Left renal pelvis (tissue), 4 donors: ENCODE results near the gene ITGB7. TPM values are rescaled to one million over a fixed set of nuclear protein-coding genes. Genes with fewer than 3 reads are reported as not detected.
"Not testable (repeated sequence)": the region's sequence is repeated elsewhere in the genome, so short reads cannot be mapped to it uniquely, and the experiment has no call there.

Experiments
- DNase-seq, 4 donors: peaks; one replicate each; pipeline ENCODE4 v3.0.0-alpha.2; 2013; ENCODE audit warnings: low read depth in 4 of 4, low spot score in 3 of 4
- polyA plus RNA-seq, 4 donors: library from polyadenylated mRNA; unstranded; fragments of 120-200 nt; gene quantifications; one replicate each; pipeline ENCODE4 v1.2.1, GENCODE V29; 2013; ENCODE audit not compliant: insufficient read length in 4 of 4

The ITGB7 gene
- polyA plus RNA-seq, 4 donors = 0.86 to 2.4 (median 1.1) TPM

DNA sequence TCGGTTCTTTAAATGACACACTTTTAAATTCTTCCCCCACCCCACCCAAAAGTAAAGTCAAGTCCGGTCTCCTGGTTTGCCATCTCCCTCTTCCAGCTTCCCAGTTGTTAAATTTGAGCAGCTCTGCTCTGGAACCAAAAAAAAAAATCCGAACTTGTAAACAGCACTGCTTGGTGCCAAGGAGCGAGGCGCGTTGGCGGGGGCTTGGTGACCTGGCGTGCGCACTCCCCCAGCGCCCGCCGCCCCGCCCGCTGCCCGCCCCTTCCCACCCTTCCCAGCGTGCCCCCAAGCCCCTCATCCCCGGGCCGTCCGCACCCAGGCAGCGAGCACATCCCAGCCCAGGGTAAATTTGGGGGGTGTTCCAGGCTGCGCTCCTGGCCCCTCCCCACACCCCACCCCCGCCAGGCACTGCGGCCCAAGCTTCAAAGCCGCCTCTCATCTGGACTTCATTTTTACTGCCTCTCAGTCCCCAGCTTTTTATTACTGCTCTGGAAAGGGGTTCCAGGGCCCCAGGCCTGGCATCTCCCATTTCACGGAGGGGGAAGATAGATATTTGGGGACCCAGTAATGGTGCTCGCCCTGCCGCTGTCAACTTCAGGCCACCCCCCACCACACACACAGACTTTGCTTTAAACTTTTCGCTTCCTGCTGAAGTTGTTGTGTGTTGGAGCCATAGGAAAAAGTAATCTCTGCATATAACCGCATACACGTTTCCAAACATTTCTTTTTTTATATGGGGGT is 11.7 kb upstream of the ITGB7 start:
- no peak for DNase-seq

DNA sequence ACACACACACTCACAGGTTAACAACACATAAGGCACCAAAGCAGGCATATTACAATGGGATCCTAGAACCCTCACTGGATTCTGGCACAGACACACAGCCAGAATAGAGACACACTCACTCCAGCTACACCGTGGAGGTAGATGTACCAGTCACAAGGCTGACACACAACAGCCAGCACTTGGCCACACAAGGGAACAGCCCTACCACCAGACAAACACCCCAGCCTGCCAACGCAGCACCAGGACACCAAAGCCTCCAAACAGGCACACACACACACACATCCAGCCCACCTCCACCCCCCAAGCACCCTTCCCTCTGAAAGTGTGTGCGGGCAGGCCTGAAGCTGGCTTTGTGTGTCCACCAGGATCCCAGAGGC is 10.9 kb upstream of the ITGB7 start:
- DNase-seq = no peak

DNA sequence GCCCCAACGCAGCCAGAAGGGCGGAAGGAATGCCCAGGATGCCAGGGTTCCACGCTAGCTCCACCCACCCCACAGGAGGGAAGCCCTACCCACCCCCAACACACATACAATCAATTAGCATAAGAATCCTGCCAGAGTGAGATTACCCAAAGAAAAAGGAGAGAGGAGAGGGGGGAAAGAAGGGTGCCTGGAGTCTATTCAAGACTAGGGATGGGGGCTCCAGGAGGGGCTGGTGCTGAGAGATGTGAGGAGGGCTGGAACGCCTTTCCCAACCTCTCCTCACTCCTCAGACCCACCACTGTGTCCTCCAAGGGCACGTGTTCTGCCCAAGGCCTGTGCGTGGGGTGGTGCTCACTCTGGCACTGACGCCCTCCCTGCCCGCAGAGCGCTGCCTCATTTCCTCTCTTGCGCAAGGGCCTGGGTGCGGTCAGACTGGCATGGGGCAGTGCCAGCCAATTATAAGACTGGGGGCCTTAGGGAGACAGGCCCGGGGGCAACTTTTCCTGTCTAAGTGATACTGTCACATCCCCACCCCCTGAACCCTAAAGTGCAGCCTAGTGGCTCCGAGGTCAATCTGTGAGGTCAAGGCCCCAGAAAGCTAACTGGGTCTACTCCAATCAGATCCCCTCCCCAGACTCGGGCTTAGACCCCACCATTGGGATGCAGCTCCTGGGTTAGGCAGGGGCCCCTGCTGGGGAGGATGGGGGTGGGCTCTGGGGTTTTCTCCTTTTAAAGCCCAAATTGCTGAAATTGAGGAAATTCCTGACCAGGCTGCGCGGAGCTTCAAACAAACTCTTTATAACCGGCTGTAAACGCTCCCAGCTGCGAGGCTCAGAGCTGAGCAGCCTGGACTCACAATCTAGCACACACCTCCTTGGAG is 10.2 kb upstream of the ITGB7 start:
- DNase-seq = no peak

DNA sequence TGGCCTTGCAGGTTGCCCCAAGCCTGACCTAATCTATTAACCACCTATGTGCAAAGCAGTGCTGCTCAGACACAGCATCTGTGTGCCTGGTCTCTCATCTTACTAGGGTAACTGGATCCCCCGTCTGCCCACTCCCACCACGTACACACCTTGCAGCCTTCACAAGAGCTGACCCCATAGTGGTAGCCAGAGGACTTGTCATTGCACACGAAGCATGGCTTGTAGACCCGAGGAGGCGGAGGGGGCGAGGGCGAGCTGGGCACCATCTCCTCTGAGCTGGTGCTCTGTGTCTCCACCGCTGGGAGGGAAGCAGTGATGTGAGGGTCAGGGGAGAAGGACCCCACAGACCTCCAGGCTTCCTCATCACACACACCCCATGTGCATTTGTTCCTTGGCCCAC is 8.4 kb upstream of the ITGB7 start:
- DNase-seq = no peak

DNA sequence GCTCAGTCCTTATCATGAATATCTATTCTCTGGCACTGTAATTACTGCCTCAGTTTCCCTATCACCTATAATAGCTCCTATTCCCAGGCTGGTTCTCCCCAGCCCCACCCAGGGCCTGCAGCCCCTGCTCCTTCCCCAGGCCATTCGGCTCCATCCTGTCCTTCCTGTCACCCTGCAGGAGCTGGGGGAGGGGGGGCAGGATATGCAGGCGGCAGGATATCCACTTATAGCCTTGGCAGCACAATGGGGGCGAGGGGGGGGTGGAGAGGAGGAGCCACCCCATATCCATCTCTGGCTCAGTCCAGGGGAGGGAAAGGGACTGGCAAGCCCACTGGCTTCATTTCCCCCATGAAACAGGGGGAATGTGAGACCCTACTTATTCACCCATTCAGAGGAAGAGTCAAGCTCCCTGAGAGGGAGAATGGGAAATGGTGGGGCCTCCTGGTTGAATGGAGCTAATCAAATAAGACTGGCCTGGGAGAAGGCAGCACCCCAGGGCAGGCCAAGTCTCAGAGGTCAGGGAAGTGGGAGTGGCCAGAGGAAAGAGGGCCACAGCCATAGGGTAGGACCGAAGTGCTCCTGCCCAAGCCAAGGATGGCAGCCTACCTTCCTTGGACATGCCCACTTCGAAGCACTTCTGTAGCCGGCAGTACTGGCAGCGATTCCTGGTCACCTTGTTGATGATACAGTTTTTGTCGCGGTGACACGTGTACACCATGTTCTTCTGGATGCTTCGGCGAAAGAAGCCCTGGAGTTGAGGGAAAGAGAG is 7.8 kb upstream of the ITGB7 start:
- DNase-seq = no peak

DNA sequence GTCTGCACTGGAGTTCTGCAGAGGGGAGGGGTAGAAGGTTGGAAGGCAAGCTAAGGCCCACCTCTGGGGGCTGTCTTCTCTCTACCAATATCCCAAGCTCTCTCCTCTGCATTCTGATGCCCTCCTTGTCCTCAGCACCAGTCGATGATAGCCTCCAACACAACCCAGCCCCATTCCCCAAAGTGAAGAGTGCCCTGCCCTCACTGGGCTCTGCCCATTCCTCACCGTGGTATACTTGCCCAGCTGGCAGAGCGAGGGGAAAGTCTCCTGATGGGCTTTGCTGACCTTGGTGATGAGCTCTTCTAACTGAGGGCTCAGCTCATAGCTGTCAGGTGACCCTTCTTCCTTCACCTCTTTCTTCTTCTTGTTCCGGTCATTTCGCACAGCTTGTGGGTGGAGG is 7.2 kb upstream of the ITGB7 start:
- DNase-seq = no peak

DNA sequence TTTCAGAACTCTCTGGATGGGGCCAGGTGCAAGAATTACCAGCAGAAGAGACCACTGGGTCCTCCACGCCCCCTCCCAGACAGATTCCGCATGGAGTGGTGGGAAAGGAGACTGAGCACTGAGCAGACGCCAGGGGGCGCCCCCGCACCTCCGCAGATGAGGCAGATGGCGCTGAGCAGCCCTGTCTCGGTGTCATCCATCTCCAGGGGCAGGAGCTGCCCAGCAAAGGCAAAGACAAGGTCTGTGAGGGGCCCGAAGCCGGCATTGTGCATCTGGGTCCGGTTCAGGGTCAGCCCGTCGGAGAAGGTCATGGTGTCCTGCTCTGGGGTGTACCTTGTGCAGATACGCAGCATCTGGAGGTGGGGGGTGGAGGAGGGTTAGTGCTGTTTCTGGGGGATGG is 6.3 kb upstream of the ITGB7 start:
- no peak for DNase-seq

DNA sequence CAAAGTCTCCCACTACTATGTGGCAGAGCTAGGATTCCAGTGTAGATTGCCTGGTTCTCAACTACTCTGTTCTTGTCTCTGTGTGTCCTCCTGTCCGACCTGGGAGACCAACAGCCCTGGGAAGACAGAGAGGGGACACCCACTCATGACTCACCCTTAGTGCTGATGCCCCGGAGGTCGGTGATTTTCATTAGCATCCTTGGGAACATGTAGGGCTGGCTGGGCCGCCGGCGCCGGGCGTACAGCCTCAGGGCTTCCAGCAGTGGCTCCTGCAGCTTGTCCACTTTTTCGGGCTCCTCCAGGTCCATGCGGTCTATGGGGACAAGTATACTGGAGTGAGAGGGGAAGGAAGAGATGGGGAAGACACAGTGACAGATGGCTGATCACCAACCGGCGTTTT is 5.9 kb upstream of the ITGB7 start:
- DNase-seq = no peak

DNA sequence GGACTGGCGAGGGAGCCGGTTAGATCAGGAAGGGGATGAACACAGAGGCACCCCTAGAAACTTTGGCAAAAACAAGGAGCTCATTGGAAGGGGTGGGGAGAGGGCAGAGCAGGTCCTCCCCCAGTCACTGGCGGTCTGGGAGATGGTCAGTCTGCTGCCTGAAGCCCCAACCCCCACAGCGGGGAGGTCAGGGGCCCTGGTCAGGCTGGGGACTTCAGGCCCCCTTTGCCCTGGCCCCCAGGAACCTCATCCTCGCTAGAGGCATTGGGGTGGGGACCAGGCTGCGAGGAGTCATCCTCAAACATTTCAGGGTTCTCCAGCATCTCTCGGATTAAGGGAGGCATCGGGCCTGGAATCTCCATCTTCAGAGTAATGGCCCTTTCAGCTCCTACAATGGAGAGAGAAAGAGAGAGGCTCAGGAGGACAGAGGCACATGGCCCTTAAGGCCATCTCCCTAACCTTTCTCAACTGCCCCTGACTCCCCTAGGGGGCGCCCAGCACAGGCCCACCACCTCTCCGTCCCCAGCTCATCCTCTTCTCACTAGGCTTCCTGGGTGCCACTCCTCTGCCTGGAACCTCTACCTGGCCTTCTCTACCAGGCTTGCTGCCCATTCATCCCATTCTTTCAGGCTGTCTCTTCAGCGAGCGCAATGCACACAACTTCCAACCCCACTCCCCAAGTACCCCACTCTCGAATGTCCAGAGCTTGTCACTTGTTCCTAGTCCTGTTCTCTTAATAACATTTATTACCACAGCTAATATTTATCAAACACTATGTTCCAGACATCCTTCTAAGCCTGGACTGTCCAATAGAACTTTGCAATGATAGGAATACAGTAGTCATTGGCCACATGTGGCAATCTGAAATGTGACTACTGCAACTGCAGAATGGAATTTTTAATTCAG is 4.7 kb upstream of the ITGB7 start:
- no peak for DNase-seq

DNA sequence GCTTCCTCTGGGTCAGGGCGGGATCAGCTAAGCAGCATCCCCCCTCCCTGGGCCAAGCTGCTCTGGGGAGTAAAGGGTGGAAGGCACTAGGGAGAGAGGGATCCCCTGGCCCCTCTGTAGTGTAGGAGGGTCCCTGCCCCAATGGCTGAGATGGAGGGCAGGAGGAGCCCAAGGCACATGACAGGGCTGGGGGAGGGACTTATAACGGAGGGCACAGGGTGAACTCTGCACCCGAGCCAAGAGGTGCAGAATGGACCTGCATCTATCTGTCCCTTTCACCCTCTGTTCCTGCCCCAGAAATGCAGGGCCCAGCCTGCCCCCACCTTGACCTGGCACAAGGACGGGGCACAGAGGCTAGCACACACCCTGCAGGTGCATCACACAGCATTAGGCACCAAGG is 3.8 kb upstream of the ITGB7 start:
- DNase-seq = no peak

DNA sequence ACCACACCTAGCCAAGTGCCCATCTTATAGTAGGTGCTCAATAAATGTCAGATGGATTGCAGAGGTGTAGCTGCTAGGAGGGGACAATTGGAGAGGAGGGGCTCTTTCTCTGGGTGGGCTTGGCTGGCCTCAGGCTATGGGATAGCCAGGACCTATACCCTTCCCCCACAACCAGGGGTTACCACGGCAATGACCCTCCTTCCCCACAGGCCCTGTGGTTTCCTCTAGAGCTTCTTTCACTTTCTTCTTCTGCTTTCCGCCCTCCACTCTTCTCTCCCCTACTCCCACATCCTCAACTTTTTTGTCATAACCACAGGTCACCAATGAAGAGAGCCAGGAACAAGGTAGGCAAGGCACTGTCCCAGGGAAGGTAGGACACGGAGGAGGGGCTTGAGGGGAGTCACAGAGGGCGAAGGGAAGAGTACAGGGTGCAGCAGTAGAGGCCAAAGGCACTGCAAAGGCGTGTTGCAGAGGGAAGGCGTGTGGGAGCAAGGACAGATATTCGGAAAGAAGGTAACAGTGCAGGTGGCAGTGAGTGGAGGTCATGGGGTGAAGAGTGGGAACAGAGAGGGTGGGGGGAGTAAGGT is 1.9 kb upstream of the ITGB7 start:
- DNase-seq = no peak

DNA sequence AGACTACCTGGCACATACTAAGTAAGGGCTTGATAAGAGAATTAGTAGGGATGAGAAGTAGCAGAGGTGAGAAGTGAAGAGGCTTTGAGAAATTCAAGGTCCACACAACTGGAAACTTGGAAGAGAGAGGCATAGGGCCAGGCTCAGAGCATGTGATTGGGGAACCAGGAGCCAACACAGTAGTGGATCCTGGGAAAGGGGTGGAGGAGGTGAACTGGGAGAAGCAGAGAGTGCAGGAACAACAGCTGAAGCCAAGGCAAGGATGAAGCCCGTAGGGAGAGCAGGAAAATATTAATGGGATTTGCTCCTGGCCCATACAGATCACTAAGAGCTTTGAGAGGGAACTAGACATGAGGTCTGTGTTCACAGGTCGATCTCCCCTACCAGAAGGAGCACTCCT is 1.4 kb upstream of the ITGB7 start:
- no peak for DNase-seq

DNA sequence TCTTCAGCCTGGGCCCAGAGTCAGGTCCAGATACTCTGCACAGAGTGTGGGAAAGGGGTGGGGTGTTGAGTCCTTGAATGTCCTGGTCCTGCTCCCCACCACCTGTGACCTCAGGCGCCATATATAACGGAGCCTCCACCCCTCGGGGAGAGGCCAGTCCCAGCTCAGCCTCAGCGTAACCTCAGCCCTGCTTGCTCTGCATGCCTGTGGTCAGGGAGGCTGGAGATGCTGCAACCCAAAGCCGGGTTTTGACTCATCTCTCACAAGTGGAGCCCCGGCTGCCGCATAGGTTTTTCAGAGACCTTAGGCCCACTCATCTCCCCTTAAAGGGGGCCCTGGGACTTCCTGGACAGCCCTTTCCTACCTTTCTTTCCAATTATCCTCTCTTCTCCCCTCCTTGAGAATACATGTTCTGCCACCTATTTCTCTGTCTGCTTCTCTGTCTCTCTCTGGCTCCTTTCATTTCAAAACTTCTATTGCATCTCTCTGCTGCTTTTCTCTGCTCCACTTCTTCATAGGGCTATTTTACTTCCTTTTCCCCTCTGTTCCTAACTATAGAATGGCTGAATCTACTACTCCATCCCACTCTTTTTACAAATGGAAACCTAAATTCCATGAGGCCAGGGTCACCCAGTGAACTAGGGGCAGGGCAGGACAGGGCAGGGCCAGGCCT is 1.2 kb downstream of the ITGB7 start:
- DNase-seq = no peak

DNA sequence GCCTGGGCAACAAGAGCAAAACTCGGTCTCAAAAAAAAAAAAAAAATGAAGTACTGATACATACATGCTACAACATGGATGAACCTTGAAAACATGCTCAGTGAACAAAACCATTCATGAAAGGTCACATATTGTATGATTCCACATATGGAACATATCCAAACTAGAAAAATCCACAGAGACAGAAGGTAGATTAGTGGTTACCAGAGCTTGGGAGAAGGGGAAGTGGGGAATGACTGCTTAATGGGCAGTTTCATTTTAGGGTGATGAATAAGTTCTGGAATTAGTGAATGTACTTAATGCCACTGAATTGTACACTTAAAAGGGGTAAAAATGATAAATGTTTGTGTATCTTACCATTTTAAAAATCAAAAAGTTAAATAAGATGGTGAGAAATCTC is 2.7 kb downstream of the ITGB7 start:
- no peak for DNase-seq

DNA sequence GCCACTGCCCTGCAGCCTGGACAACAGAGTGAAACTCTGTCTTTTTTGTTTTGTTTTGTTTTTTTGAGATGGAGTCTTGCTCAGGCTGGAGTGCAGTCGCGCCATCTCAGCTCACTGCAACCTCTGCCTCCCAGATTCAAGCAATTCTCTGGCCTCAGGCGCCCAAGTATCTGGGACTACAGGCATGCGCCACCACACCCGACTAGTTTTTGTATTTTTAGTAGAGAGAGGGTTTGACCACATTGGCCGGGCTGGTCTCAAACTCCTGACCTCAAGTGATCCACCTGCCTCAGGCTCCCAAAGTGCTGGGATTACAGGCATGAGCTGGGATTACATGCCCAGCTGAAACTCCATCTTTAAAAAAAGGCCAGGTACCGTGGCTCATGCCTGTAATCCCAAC is 4.7 kb downstream of the ITGB7 start:
- DNase-seq = not testable (repeated sequence)

DNA sequence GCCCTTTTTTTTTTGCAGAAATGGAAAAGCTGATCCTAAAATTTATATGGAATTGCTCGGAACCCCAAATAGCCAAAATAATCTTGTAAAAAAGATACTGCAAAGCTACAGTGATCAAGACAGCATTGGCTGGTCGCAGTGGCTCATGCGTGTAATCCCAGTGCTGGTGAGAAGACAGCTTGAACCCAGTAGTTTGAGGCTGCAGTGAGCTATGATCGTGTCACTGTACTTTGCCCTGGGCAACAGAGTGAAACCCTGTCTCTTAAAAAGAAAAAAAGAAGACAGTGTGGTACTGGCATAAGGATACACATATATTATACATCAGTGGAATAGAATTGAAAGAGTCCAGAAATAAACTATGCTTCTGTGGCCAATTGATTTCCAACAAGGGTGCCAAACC is 5.4 kb downstream of the ITGB7 start:
- no peak for DNase-seq

DNA sequence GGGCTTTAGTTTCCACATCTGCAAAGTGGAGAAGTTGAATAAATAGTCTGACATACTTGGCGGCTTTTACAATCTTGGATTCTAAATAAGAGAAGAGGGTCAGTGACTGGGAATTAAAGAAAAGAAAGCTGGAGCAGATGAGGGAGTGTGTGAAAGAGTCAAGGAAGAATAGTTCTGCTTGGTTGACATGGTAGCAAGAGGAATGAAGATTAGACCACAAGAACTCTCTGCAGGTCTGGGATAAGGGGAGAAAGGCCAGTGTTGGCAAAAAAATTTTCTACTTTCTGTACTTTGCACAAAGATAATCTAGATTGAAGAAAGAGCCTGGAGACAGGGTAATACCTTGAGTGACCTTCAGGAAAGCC is 5.9 kb downstream of the ITGB7 start:
- no peak for DNase-seq

DNA sequence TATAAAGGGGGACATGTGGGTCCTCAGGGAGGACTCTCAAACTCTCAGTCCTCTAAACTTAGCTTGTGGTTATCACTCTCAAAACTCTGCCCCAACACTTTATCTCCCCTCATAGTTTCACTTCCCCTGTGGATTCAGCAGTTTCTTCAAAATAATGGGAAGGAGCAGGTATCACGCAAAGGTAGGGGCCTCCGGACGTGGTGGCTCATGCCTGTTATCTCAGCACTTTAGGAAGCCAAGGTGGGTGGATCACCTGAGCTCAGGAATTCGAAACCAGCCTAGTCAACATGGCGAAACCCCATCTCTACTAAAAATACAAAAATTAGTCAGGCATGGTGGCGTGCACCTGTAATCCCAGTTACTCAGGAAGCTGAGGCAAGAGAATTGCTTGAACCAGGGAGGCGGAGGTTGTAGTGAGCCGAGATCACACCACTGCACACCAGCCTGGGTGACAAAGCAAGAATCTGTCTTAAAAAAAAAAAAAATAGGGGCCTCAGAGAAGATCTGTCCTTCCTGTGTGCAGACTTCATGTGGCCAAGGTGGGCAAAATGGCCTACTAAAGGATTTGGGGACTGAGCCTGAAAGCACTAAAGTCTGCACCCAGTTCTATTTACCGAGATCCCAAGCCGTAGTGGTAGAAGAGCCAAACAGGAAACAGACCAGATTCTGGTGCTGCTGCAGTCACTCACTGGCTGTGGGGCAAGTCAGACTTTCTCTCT is 6.4 kb downstream of the ITGB7 start:
- DNase-seq = no peak

DNA sequence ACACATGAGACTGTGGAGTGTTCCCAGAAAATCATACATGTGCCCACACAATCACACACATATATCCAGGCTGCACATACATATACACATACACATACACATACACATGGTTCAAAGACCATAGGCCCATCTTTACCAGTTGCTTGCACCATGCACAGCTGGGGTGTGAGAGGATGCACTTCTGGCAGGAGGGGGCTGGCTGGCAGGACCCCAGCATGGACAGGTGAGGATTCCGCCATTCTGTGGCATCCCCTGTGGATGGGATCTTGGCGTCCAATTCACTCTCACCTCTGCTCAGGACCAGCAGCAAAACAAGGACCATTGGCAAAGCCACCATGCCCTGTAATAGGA is 7.0 kb downstream of the ITGB7 start:
- DNase-seq = no peak
